Activated naive CD8-positive, alpha-beta T cell treated with anti-CD3 and anti-CD28 coated beads for 36 hours (primary cell): ENCODE measurements around the gene NT5DC4. TPM values are rescaled to one million over a fixed set of nuclear protein-coding genes. Genes with fewer than 3 reads are reported as not detected.
"Not testable (repeated sequence)": the region's sequence is repeated elsewhere in the genome, so short reads cannot be mapped to it uniquely, and the experiment has no call there.

Experiments used
- DNase-seq: peaks from one replicate; pipeline ENCODE4 v3.0.0; 2021
- H3K27ac Mint-ChIP-seq: one replicate; pipeline ENCODE4 v1.8.0; 2022; ENCODE audit warnings: mild to moderate bottlenecking, moderate library complexity, mixed read lengths
- H3K27me3 Mint-ChIP-seq: one replicate; pipeline ENCODE4 v1.8.0; 2022; ENCODE audit warnings: mild to moderate bottlenecking, mixed read lengths
- H3K36me3 Mint-ChIP-seq: one replicate; pipeline ENCODE4 v1.8.0; 2021; ENCODE audit warnings: mild to moderate bottlenecking, mixed read lengths
- H3K4me1 Mint-ChIP-seq: one replicate; pipeline ENCODE4 v1.8.0; 2021; ENCODE audit warnings: mixed read lengths
- H3K4me3 Mint-ChIP-seq: one replicate; pipeline ENCODE4 v1.8.0; 2022; ENCODE audit warnings: mild to moderate bottlenecking, moderate library complexity, mixed read lengths
- H3K9me3 Mint-ChIP-seq: one replicate; pipeline ENCODE4 v1.8.0; 2022; ENCODE audit warnings: mixed read lengths
- total RNA-seq, 2 experiments: library from RNA; stranded (reverse); gene quantifications; one replicate each; pipeline ENCODE4 v1.2.3, GENCODE V29; 2021

Gene NT5DC4
- total RNA-seq, 2 experiments from 2014 or later = not detected

DNA sequence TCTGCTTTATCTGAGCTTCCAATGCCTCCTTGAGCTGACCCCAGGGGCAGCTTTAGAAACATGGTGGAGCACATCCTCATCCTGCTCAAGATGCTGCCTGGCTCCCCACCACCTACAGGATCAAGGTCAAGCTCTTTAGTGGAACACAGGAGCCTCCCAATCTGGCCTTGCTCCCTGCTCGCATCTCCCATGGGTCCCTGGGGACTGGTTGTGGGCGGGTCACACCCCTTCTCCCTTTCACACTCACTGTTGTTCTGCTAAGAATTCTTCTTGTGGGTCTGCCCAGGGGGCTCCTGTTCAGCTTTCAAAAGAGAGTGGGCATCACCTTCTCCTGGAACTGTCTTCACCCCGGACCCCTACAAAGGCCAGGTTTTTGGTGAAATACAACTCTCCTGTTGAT is 8.4 kb upstream of the NT5DC4 start:
- Mint-ChIP-seq H3K36me3 (no peaks in the 10 kb centered on the region), H3K9me3 (no peaks in the 10 kb centered on the region), H3K4me1 (peaks cover 13% of the 10 kb centered on the region), H3K27me3 (peaks cover 1% of the 10 kb centered on the region), H3K4me3 (no peak overlapping the region), H3K27ac (no peak overlapping the region)
- no peak for DNase-seq

DNA sequence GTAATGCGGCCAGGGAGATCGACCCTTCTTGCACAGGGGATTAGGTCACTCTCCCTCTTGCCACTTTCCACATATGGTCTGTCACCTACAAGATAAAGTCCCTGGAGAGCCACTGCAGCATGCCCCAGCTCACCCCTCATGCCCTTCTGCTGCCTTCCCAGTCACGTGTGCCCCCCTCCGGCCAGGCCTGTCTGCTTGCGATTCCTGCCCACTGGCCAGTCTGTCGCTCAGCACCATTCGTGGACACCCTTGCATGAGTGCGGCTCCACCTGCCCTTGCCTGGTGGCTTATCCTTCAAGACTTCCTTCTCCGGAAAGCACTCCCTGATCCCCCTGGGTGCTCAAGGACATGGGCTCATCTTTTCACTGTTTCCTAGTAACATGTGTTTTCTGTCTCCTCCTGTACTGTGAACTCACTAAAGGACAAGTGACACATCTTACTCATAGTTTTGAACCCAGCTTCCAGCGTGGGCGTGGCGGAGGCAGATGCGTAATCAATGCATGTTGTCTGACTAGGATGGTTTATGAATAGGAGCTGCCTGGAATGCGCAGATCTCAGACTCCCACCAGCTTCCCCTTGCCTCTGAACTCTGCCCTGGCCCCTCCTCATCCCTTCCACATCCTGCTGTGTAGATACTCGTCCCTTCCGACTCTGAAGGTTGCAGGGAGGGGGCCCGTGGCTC is 7.8 kb upstream of the NT5DC4 start:
- DNase-seq = peak; percentile 18
- Mint-ChIP-seq H3K36me3 (no peaks in the 10 kb centered on the region), H3K9me3 (no peaks in the 10 kb centered on the region), H3K4me1 (peaks cover 10% of the 10 kb centered on the region), H3K4me3 (no peak overlapping the region), H3K27me3 (no peaks in the 10 kb centered on the region), H3K27ac (no peak overlapping the region)

DNA sequence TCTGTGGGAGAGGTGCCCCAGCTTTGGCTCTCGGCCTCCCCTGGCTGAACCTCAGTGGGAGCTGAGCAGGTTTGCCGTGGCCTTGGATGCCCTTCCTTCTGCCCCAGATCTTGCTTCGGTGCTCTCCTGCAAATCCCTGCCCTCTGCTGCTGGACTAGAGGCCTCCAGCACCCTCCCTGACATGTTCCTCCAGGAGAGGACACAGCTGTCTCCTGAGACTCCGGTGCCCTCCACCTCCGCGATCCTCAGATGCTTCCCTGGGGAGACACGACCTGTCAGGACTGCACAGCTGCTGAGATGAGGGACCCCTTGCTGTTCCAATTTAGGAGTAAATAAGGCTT is 7.3 kb upstream of the NT5DC4 start:
- H3K27ac Mint-ChIP-seq = no peak overlapping the region
- H3K9me3 Mint-ChIP-seq = no peaks in the 10 kb centered on the region
- no peak overlapping the region for H3K4me3 Mint-ChIP-seq
- no peaks in the 10 kb centered on the region for H3K36me3 Mint-ChIP-seq
- no peaks in the 10 kb centered on the region for H3K27me3 Mint-ChIP-seq
- H3K4me1 Mint-ChIP-seq = peaks cover 6% of the 10 kb centered on the region
- no peak for DNase-seq

DNA sequence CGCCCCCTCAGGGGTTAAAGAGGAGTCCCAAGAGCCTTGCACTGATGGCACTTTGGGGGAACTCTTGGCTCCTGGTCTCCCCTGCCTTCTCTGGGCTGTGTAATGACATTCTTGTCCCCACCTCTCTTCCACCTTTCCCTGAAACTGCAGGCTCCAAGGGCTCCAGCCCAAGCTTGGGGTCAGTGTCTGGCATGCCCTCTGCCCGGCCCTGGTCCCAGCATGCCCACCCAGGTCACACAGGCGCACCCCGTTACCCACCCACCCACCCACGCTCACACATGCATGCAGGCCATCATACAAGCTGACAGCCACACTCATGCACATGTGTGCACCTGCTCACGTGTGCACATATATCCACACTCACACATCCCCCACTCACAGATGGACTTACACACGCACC is 6.9 kb upstream of the NT5DC4 start:
- H3K9me3 Mint-ChIP-seq = no peaks in the 10 kb centered on the region
- H3K4me1 Mint-ChIP-seq = peaks cover 6% of the 10 kb centered on the region
- no peaks in the 10 kb centered on the region for H3K36me3 Mint-ChIP-seq
- no peak for DNase-seq
- no peaks in the 10 kb centered on the region for H3K27me3 Mint-ChIP-seq
- H3K27ac Mint-ChIP-seq = no peak overlapping the region
- no peak overlapping the region for H3K4me3 Mint-ChIP-seq

DNA sequence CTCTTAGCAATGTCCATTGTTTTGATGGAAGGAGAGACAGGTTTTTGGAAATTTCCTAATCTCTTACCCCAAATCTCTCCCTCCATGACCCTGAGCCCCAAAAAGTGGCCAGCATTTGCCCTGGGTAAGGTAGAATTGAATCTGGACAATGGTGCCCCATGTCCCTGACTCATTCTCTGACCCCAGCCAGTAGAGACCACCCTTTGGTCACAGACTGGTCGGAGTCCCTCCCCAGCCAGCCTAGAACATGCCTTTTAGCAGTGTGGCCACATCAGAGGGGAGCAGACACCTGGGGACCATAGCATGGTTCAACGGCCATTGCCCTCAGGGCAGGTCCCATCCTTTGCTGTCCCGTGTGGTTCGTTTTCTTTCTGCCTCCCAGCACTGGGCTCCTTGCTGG is 6.5 kb upstream of the NT5DC4 start:
- no peak for DNase-seq
- H3K9me3 Mint-ChIP-seq = no peaks in the 10 kb centered on the region
- no peak overlapping the region for H3K27ac Mint-ChIP-seq
- no peak overlapping the region for H3K4me3 Mint-ChIP-seq
- H3K4me1 Mint-ChIP-seq = peaks cover 6% of the 10 kb centered on the region
- H3K36me3 Mint-ChIP-seq = no peaks in the 10 kb centered on the region
- no peaks in the 10 kb centered on the region for H3K27me3 Mint-ChIP-seq

DNA sequence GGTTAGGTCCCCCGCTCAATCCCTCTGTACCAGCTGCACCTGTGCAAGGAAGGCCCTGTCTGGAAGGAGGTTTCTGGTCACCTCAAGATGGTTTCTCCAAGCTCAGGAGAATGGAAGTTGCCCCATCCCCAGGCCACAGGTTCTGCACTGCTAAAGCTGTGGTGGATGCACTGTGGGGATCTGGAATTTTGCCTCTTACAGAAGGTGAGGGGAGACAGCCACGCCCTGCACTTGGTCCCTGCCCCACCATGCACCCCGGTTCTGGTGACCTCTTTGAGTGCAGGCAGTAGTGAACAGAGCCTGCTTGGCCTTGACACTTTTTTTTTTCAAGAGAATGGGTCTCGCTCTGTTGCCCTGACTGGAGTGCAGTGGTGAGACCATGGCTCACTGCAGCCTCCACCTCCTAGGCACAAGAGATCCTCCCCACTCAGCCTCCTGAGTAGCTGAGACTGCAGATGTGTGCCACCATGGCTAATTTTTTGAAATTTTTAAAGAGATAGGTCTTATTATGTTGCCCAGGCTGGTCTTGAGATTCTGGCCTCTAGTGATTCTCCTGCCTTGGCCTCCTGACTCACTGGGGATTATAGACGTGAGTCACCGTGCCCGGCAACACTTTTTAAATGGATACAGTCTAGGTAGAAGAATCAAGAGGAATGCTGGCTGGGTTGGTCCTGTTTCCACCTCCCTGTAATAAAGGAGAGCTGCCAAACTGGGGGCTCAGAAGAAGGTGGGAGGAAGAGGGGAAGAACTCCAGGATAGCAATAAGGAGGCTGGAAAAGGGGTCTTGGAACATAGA is 5.8 kb upstream of the NT5DC4 start:
- no peak overlapping the region for H3K27ac Mint-ChIP-seq
- H3K9me3 Mint-ChIP-seq = no peaks in the 10 kb centered on the region
- H3K4me3 Mint-ChIP-seq = no peak overlapping the region
- H3K4me1 Mint-ChIP-seq = peaks cover 6% of the 10 kb centered on the region
- H3K27me3 Mint-ChIP-seq = no peaks in the 10 kb centered on the region
- no peaks in the 10 kb centered on the region for H3K36me3 Mint-ChIP-seq
- DNase-seq = no peak

DNA sequence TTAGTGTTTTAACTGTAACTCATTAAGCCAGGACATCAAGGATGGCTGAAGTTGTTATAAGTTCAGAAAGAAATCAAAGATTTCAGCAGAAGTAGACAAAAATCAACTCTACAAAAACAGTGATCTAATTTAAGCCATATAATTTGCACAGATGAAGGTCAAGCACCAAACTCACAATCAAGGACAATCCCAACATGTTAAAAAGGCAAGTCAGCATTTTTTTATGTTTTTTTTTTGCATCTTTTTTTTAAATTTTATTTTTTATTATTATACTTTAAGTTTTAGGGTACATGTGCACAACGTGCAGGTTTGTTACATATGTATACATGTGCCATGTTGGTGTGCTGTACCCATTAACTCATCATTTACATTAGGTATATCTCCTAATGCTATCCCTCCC is 4.7 kb upstream of the NT5DC4 start:
- not testable (repeated sequence) for H3K4me3 Mint-ChIP-seq, H3K36me3 Mint-ChIP-seq, DNase-seq, H3K4me1 Mint-ChIP-seq, H3K27me3 Mint-ChIP-seq, H3K27ac Mint-ChIP-seq, H3K9me3 Mint-ChIP-seq

DNA sequence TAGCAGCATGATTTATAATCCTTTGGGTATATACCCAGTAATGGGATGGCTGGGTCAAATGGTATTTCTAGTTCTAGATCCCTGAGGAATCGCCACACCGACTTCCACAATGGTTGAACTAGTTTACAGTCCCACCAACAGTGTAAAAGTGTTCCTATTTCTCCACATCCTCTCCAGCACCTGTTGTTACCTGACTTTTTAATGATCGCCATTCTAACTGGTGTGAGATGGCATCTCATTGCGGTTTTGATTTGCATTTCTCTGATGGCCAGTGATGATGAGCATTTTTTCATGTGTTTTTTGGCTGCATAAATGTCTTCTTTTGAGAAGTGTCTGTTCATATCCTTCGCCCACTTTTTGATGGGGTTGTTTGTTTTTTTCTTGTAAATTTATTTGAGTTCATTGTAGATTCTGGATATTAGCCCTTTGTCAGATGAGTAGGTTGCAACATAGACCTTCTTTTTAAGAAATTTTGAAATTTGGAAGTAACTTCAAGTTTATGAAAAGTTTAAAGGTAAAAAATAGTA is 3.9 kb upstream of the NT5DC4 start:
- H3K27ac Mint-ChIP-seq, H3K4me1 Mint-ChIP-seq, H3K9me3 Mint-ChIP-seq, H3K4me3 Mint-ChIP-seq, DNase-seq, H3K27me3 Mint-ChIP-seq, H3K36me3 Mint-ChIP-seq: not testable (repeated sequence)

DNA sequence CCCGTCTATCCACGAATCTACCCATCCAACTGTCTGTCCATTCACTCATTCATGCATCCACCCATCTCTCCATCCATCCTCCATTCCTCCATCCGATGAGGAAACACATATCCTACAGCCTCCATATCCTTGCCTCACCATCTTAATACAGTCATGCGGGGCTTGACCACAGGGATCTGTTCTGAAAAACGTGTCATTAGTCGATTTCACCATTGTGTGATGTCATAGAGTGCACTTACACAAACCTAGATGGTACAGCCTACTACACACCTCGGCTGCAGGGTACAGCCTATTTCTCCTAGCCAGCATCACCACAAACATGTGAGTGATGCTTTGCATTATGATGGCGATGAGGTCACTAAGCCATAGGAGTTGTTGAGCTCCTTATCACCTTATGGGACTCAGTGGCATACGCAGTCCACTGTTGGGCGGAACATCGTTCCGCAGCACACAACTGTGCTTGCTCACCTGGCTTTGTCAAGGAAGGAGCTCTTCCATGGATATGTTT is 1.9 kb upstream of the NT5DC4 start:
- DNase-seq = no peak
- Mint-ChIP-seq H3K27ac (no peak overlapping the region), H3K4me3 (no peak overlapping the region)

DNA sequence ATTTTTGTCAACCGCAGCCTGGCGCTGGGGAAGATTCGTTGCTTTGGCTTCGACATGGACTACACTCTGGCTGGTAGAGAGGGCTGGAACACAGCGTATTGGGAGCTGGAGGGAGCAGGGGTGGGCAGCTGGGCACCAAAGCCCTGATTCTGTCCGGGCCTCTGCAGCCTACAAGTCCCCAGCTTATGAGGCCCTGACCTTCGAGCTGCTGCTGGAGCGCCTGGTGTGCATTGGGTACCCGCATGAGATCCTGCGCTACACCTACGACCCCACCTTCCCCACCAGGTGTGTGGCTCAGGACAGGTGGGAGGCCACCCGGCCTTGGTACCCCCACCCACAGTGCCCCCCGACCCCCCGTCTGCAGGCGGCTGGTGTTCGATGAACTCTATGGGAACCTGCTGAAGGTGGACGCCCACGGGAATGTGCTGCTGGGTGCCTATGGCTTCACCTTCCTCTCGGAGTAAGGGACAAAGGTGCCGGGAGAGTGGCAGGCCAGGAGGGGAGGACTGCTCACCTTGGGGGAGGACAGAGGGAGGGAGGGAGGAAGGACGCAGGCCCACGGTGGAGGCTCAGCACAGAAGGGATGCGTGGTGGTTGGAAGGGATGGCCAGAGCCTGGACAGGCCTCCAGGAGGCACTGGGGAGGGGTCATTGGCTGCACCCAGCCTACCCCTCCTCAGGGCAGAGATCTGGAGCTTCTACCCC is 1.2 kb downstream of the NT5DC4 start:
- Mint-ChIP-seq H3K4me3 (no peak overlapping the region), H3K27me3 (no peaks in the 10 kb centered on the region), H3K4me1 (peaks cover 5% of the 10 kb centered on the region), H3K27ac (no peak overlapping the region), H3K36me3 (no peaks in the 10 kb centered on the region), H3K9me3 (no peaks in the 10 kb centered on the region)
- DNase-seq = no peak

More for the DNA sequence above, 1.9 kb upstream of the NT5DC4 start:
- no peaks in the 10 kb centered on the region for H3K36me3 Mint-ChIP-seq
- H3K9me3 Mint-ChIP-seq = no peaks in the 10 kb centered on the region
- H3K4me1 Mint-ChIP-seq = no peaks in the 10 kb centered on the region
- no peaks in the 10 kb centered on the region for H3K27me3 Mint-ChIP-seq

DNA sequence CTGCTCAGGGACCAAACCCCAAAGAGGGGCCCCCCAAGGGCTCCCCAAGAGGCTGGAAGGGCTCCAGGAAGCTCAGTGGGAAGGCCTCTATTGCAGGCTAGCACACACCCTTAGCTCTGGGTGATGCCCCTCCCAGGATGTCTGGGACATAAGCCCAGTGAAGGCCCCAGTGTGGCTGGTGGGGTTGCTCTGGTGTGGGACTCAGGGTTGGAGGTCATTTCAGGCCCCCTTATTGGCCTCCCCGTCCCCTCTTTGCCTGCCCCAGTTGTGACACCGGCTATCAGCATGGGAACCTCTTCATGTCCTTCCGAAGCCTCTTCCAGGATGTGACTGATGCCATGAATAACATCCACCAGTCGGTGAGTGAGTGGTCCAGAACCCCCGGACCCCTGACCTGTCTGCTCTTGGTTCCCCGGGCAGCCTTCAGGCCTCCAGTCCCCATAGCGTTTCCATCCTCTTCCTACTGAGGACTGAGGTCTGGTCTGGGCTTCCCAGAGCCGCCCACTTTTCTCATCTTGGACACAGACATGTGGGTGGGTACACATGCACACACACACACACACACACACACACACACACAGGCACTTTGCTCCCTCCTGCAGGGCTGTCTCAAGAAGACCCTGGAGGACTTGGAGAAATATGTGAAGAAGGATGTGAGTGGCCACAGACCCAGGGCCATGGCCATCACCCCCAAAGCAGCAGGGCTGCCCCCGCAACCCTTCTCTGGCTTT is 2.2 kb downstream of the NT5DC4 start:
- peaks cover 5% of the 10 kb centered on the region for H3K4me1 Mint-ChIP-seq
- no peaks in the 10 kb centered on the region for H3K27me3 Mint-ChIP-seq
- DNase-seq = no peak
- no peak overlapping the region for H3K4me3 Mint-ChIP-seq
- H3K27ac Mint-ChIP-seq = no peak overlapping the region
- H3K36me3 Mint-ChIP-seq = no peaks in the 10 kb centered on the region
- no peaks in the 10 kb centered on the region for H3K9me3 Mint-ChIP-seq

DNA sequence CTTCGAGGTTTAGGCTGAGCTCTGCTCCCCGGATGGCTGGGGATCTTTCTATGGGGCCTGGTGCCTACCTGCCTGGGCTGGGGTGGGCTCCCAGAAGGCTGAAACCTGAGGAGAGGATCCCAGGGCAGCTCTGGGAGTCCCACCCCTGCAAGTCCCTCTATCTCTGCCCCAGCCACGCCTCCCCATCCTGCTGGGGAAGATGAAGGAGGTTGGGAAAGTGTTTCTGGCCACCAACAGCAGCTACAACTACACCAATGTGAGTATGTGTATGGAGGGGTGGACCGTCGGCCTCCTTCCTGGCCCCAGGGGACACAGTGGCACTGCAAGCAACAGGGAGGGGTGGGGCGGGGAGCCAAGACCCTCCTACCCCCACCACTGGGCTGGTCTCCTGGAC is 2.7 kb downstream of the NT5DC4 start:
- Mint-ChIP-seq H3K27ac (no peak overlapping the region), H3K4me3 (no peak overlapping the region), H3K4me1 (peaks cover 5% of the 10 kb centered on the region), H3K9me3 (no peaks in the 10 kb centered on the region), H3K27me3 (peaks cover 4% of the 10 kb centered on the region), H3K36me3 (no peaks in the 10 kb centered on the region)
- DNase-seq = no peak

DNA sequence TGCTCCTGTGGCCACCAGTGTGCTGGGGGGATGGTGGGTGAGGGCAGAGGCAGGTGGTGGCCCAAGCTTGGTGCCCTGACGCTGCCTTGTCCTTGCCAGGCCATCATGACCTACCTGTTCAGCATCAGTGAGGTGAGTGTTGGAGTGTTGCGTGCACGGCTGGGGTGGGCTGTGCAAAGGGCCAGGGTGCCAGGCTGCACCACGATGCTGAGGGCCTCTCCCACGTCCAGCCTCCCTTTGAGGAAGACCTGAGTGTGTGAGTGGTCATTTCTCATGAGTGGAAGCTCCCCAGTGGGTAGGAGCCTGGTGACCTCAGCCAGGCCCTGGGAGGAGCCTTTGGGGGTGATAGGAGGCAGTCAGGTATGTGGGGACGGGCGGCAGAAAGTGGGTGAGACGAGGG is 3.2 kb downstream of the NT5DC4 start:
- Mint-ChIP-seq H3K36me3 (no peaks in the 10 kb centered on the region), H3K27ac (no peak overlapping the region), H3K4me3 (no peak overlapping the region), H3K9me3 (no peaks in the 10 kb centered on the region), H3K27me3 (peaks cover 6% of the 10 kb centered on the region), H3K4me1 (peaks cover 5% of the 10 kb centered on the region)
- DNase-seq = no peak

DNA sequence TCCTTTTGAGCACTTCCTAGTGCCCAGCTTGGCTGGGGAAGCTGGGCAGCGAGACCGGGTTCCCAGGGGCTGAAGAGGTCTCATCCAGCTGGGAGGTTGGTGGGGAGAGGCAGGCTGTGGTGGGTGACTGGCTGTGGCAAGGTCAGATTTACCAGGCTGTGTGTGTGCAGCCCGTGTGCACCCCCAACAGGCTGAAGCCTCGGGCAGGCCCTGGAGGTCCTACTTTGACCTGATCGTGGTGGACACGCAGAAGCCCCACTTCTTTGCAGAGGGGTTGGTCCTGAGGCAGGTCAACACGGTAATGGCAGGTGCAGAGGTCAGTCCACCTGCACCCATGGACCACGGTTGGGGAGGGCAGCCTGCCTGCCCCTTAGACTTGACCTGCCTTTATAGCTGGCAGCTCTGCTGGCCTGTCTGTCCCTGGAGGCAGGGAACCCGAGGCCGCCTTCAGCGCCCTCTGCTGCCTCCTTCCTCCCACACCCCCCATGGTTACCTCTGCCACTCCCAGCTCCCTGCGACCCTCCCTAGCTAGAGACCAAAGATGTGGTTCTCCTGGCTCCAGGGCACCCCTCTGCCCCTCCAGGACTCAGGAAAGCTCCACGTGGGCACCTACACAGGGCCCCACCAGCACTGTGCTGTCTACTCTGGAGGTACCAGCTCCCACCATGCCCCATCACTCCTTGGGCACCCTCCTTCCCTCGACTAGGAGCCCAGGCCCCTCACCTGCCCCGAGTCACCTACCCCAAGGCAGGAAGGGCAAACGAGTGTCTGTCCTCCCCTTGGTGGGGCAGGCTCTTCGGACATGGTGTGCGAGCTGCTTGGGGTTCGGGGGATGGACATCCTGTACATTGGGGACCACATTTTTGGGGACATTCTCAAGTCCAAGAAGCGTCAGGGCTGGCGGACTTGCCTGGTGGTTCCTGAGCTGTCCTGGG is 4.0 kb downstream of the NT5DC4 start:
- Mint-ChIP-seq H3K4me3 (no peak overlapping the region), H3K27ac (no peak overlapping the region), H3K27me3 (peaks cover 6% of the 10 kb centered on the region), H3K9me3 (no peaks in the 10 kb centered on the region), H3K4me1 (peaks cover 5% of the 10 kb centered on the region), H3K36me3 (no peaks in the 10 kb centered on the region)
- DNase-seq = no peak
